Activated CD4-positive, CD25-positive, alpha-beta regulatory T cell treated with anti-CD3 and anti-CD28 coated beads, Interleukin-2, amount 50 U/mL, for 72 hours (primary cell): Measurements from ENCODE around the gene ANKRD29.

Source experiments
- DNase-seq: peaks from one replicate; pipeline ENCODE4 v3.0.0; 2021

The ANKRD29 gene

GRCh38 chr18:23684515-23685197 lies 21.9 kb upstream of the ANKRD29 start:
- DNase-seq, result no peak

- no peak for DNase-seq
Measured at GRCh38 chr18:23683671-23684070, 21.0 kb upstream of the ANKRD29 start.

GRCh38 chr18:23683155-23683554 lies 20.4 kb upstream of the ANKRD29 start:
- DNase-seq, result no peak

GRCh38 chr18:23682472-23682871 lies 19.8 kb upstream of the ANKRD29 start:
- DNase-seq, result no peak

- DNase-seq, result no peak
Measured at GRCh38 chr18:23682045-23682444, 19.3 kb upstream of the ANKRD29 start.

- no peak for DNase-seq
Measured at GRCh38 chr18:23675896-23676295, 13.2 kb upstream of the ANKRD29 start.

- DNase-seq, result no peak
Measured at GRCh38 chr18:23675236-23675635, 12.5 kb upstream of the ANKRD29 start.

- DNase-seq, result no peak
Measured at GRCh38 chr18:23673725-23674124, 11.0 kb upstream of the ANKRD29 start.

- DNase-seq, result no peak
Measured at GRCh38 chr18:23671564-23671963, 8.9 kb upstream of the ANKRD29 start.

GRCh38 chr18:23669804-23670405 lies 7.2 kb upstream of the ANKRD29 start:
- no peak for DNase-seq

- no peak for DNase-seq
Measured at GRCh38 chr18:23669202-23669766, 6.6 kb upstream of the ANKRD29 start.

- no peak for DNase-seq
Measured at GRCh38 chr18:23668731-23669130, 6.0 kb upstream of the ANKRD29 start.

GRCh38 chr18:23667114-23667513 lies 4.4 kb upstream of the ANKRD29 start:
- DNase-seq, result no peak

- no peak for DNase-seq
Measured at GRCh38 chr18:23664674-23665073, 2.0 kb upstream of the ANKRD29 start.

- no peak for DNase-seq
Measured at GRCh38 chr18:23661735-23662308, 889 bp downstream of the ANKRD29 start.

GRCh38 chr18:23658285-23658684 lies 4.4 kb downstream of the ANKRD29 start:
- no peak for DNase-seq

GRCh38 chr18:23652232-23652631 lies 10.5 kb downstream of the ANKRD29 start:
- DNase-seq, result no peak

- DNase-seq, result no peak
Measured at GRCh38 chr18:23650968-23651927, 11.5 kb downstream of the ANKRD29 start.

- DNase-seq, result no peak
Measured at GRCh38 chr18:23648940-23649607, 13.6 kb downstream of the ANKRD29 start.

- no peak for DNase-seq
Measured at GRCh38 chr18:23648456-23648855, 14.3 kb downstream of the ANKRD29 start.

- DNase-seq, result no peak
Measured at GRCh38 chr18:23646282-23646681, 16.4 kb downstream of the ANKRD29 start.

- DNase-seq, result no peak
Measured at GRCh38 chr18:23645568-23646175, 17.0 kb downstream of the ANKRD29 start.
